Muscle layer of colon (tissue), 2 donors: ENCODE data around the gene EED.

Experiments
- H3K27ac ChIP-seq: one replicate; pipeline ENCODE4 v1.7.0; 2013; ENCODE audit warnings: low read depth, mild to moderate bottlenecking, low read length, moderate library complexity
- H3K27me3 ChIP-seq, 2 donors: one replicate each; pipeline ENCODE4 v1.7.0; 2013; ENCODE audit warnings: low read length in 2 of 2, mild to moderate bottlenecking in 2 of 2; ENCODE audit not compliant: insufficient read depth in 2 of 2, control insufficient read depth in 1 of 2
- H3K36me3 ChIP-seq: one replicate; pipeline ENCODE4 v1.7.0; 2013; ENCODE audit warnings: mild to moderate bottlenecking, low read length; ENCODE audit not compliant: insufficient read depth
- H3K4me1 ChIP-seq: one replicate; pipeline ENCODE4 v1.7.0; 2013; ENCODE audit warnings: mild to moderate bottlenecking, low read length; ENCODE audit not compliant: insufficient read depth
- H3K4me3 ChIP-seq, 2 donors: one replicate each; pipeline ENCODE4 v1.7.0; 2013; ENCODE audit warnings: low read length in 2 of 2, low read depth in 1 of 2, mild to moderate bottlenecking in 1 of 2, moderate library complexity in 1 of 2
- H3K9ac ChIP-seq: one replicate; pipeline ENCODE4 v1.7.0; 2013; ENCODE audit warnings: low read length
- H3K9me3 ChIP-seq: one replicate; pipeline ENCODE4 v1.7.0; 2013; ENCODE audit warnings: mild to moderate bottlenecking, low read length
- donor health status: abdominal sarcoma.
- donor health status: Adenocarcinoma of cecum.

The EED gene

GRCh38 chr11:86244522-86245368 is at the start of gene EED:
EED (plus strand) TSS chr11:86244753; CDS start chr11:86245230, 477 bp downstream.
- peak within 1 kb of the TSS; percentile 99 for H3K27ac ChIP-seq
- no peaks in the 10 kb centered on the region for H3K9me3 ChIP-seq
- peak within 1 kb of the TSS; percentile 86 to 93 for H3K4me3 ChIP-seq
- H3K4me1 ChIP-seq, result peaks cover 27% of the 10 kb centered on the region
- H3K9ac ChIP-seq, result peak within 1 kb of the TSS; percentile 87
- no peaks in the 10 kb centered on the region for H3K36me3 ChIP-seq
- H3K27me3 ChIP-seq, result no peaks in the 10 kb centered on the region

DNA sequence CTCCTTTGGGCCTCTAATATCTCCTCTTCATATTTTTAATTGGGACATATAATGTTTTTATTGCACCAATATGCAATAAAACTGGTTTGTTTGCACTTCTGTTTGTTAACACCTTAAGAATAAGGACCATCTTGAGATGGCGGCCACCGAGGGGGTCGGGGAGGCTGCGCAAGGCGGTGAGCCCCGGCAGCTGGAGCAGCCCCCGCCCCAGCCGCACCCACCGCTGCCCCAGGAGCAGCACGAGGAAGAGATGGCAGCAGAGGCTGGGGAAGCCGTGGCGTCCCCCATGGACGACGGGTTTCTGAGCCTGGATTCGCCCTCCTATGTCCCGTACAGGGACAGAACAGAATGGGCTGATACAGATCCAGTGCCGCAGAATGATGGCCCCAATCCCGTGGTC is 49.6 kb upstream of the EED start:
- no peak overlapping the region for H3K9ac ChIP-seq
- H3K27me3 ChIP-seq, result no peaks in the 10 kb centered on the region
- H3K27ac ChIP-seq, result no peak overlapping the region
- no peak overlapping the region for H3K4me3 ChIP-seq
- H3K4me1 ChIP-seq, result peaks cover 15% of the 10 kb centered on the region
- no peaks in the 10 kb centered on the region for H3K9me3 ChIP-seq
- H3K36me3 ChIP-seq, result no peaks in the 10 kb centered on the region

DNA sequence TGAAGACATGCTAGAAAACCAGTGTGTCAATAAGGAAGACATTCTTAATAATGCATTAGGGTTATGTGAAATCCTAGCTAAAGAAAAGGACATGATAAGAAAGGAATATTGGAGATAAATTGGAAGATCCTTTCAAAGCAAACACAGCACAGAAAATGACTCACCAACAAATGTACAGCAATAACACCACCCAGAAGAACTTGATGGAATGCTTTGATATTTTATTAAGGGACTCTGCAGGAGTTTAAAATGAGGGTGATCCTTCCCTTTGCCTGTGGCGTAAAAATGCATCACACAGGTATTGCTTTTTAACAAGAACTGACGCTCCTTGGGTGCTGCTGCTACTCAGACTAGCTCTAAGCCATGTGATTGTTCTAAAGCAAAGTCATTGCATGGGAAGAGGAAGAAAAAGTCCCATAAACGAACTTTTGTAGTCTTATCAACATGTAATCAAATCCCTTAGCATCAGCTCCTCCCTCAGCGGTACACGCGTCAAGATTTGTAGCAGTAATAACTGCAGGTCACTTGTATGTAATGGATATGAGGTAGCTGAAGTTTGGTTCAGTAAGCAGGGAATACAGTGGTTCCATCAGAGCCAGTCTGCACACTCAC is 48.4 kb upstream of the EED start:
- Histone ChIP-seq H3K27ac (no peak overlapping the region), H3K27me3 (no peaks in the 10 kb centered on the region), H3K36me3 (no peaks in the 10 kb centered on the region), H3K4me1 (peaks cover 18% of the 10 kb centered on the region), H3K4me3 (no peak overlapping the region), H3K9me3 (no peaks in the 10 kb centered on the region), H3K9ac (no peak overlapping the region)

DNA sequence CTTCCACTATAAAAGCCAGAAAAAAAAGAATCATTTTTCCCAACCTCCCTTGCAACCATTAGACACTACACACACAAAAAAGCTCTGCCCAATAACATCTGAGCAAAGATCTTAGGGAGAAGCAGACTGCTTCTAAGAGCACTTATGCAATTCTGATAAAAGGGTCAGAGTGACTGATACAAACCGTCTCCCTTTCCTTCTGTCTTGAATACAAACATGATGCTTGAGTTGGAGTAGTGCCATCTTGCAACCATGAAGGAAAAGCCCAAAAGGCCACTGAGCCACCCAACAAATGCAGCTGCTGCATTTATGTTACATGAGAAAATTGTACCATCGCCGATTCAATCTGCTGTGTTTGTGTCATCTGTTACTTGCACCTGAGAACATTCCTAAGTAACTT is 47.6 kb upstream of the EED start:
- Histone ChIP-seq H3K4me1 (peaks cover 18% of the 10 kb centered on the region), H3K27ac (no peak overlapping the region), H3K27me3 (no peaks in the 10 kb centered on the region), H3K36me3 (no peaks in the 10 kb centered on the region), H3K9ac (no peak overlapping the region), H3K4me3 (no peak overlapping the region), H3K9me3 (no peaks in the 10 kb centered on the region)

- Histone ChIP-seq H3K27ac (no peak overlapping the region), H3K4me1 (peaks cover 18% of the 10 kb centered on the region), H3K4me3 (no peak overlapping the region), H3K36me3 (no peaks in the 10 kb centered on the region), H3K9ac (no peak overlapping the region), H3K27me3 (no peaks in the 10 kb centered on the region), H3K9me3 (no peaks in the 10 kb centered on the region)
These were observed 47.1 kb upstream of the EED start for GRCh38 chr11:86197448-86197847.

- no peak overlapping the region for H3K9ac ChIP-seq
- no peaks in the 10 kb centered on the region for H3K9me3 ChIP-seq
- no peak overlapping the region for H3K27ac ChIP-seq
- H3K36me3 ChIP-seq, result no peaks in the 10 kb centered on the region
- no peaks in the 10 kb centered on the region for H3K27me3 ChIP-seq
- no peak overlapping the region for H3K4me3 ChIP-seq
- H3K4me1 ChIP-seq, result peaks cover 14% of the 10 kb centered on the region
These were observed 46.4 kb upstream of the EED start for GRCh38 chr11:86198139-86198538.

DNA sequence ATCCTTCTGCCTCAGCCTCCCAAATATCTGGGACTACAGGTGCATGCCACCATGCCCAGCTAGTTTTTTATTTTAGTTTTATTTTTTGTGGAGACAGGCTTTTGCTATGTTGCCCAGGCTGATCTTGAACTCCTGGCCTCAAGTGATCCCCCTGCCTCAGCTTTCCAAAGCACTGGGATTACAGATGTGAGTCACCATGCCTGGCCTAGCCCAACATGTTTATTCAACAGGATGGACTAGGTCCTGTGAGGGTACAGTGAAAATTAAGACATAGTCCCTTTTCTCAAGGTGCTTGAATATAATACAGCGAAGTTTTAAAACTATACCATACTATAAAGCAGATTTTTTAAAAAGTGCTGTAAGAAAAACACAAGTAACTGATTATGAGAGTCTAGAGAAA is 45.2 kb upstream of the EED start:
- Histone ChIP-seq H3K4me1 (peaks cover 7% of the 10 kb centered on the region), H3K9me3 (no peaks in the 10 kb centered on the region)

GRCh38 chr11:86201371-86201884 is 43.1 kb upstream of the EED start:
- Histone ChIP-seq H3K4me3 (no peak overlapping the region), H3K36me3 (no peaks in the 10 kb centered on the region), H3K9ac (no peak overlapping the region), H3K4me1 (peaks cover 7% of the 10 kb centered on the region), H3K27me3 (no peaks in the 10 kb centered on the region), H3K27ac (no peak overlapping the region), H3K9me3 (no peaks in the 10 kb centered on the region)

More for the DNA sequence above, 45.2 kb upstream of the EED start:
- Histone ChIP-seq H3K27ac (no peak overlapping the region), H3K4me3 (no peak overlapping the region), H3K36me3 (no peaks in the 10 kb centered on the region), H3K9ac (no peak overlapping the region), H3K27me3 (no peaks in the 10 kb centered on the region)

- H3K9ac ChIP-seq, result no peak overlapping the region
- no peak overlapping the region for H3K27ac ChIP-seq
- no peaks in the 10 kb centered on the region for H3K27me3 ChIP-seq
- H3K36me3 ChIP-seq, result no peaks in the 10 kb centered on the region
- peaks cover 7% of the 10 kb centered on the region for H3K4me1 ChIP-seq
- no peaks in the 10 kb centered on the region for H3K9me3 ChIP-seq
- H3K4me3 ChIP-seq, result peak overlapping the region in 1 of 2 donors; percentile 50
These were observed 42.6 kb upstream of the EED start for GRCh38 chr11:86202013-86202336.

DNA sequence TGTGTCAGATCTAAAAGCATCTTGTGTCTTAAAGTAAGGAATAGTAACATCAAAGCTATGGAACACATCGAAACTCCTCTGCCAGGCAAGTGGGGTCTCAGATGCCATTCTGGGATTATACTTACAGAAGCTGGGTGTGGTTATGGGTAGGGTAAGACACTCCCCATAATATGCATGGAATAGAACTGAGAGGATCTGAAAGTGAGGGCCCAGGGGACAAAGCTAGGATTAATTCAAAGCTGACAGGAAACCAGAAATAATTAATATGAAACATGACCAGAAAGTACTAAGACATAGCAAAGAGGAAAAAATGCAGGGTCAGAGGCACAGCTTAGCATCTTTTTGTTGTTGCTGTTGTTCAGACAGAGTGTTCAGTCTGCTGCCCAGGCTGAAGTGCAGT is 40.2 kb upstream of the EED start:
- no peaks in the 10 kb centered on the region for H3K36me3 ChIP-seq
- H3K27me3 ChIP-seq, result no peaks in the 10 kb centered on the region
- H3K4me3 ChIP-seq, result no peak overlapping the region
- H3K4me1 ChIP-seq, result peaks cover 7% of the 10 kb centered on the region
- no peaks in the 10 kb centered on the region for H3K9me3 ChIP-seq
- no peak overlapping the region for H3K9ac ChIP-seq
- H3K27ac ChIP-seq, result no peak overlapping the region

- Histone ChIP-seq H3K4me1 (no peaks in the 10 kb centered on the region), H3K4me3 (no peak overlapping the region), H3K27ac (no peak overlapping the region)
These were observed 38.9 kb upstream of the EED start for GRCh38 chr11:86205421-86206336.

More at GRCh38 chr11:86205421-86206336, 38.9 kb upstream of the EED start:
- Histone ChIP-seq H3K9me3 (no peaks in the 10 kb centered on the region), H3K9ac (no peak overlapping the region), H3K27me3 (no peaks in the 10 kb centered on the region), H3K36me3 (no peaks in the 10 kb centered on the region)
